HG03196 (cell line): ENCODE measurements around the gene ZNF419.

Experiments
- ATAC-seq: cut with Tn5 transposase; IDR thresholded peaks from one replicate; pipeline ENCODE4 v1.9.1; 2021; ENCODE audit not compliant: unreplicated experiment

The ZNF419 gene

DNA sequence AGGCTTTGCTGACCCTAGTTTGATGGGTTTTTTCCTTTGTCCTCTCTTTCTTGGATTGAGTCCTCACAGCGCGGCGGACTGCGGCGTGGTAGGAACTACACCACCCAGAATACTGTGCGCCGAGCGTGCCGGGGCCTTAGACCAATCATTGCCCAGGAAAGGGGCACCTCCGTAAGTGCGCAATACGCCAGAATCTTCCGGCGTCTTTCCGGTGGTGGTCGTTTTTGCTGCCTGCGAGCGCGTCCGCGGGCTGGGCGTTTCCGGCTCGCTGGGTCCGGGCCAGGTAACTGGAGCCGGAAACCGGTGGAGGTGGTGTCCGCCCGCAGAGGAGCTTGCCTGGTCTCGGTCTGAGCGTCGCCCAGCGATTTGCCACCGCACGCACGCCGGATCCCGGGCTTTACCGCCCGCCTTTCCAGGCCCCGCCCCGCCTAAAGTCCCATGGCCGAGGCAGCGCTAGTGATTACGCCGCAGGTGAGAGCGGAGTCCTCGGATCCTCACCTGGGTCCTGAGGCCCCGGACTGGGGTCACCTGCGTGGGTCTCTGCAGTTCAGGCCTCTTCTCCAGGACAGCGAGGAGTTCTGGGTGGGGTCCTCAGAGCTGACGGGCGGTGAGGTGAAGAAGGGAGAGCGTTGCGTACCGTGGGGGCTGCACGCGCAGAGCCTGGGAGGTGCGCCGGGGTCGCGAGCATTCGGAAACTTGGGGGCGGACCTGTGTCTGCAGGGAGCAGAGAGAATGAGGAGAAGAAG lies 39.8 kb downstream of the ZNF419 start, which contains the start of gene ZNF549:
Gene ZNF549 (plus strand): TSS at position 221 of the 746 bp plus-strand sequence. CDS start 218 bp downstream, at position 439.
- ATAC-seq, result peak; percentile 99

DNA sequence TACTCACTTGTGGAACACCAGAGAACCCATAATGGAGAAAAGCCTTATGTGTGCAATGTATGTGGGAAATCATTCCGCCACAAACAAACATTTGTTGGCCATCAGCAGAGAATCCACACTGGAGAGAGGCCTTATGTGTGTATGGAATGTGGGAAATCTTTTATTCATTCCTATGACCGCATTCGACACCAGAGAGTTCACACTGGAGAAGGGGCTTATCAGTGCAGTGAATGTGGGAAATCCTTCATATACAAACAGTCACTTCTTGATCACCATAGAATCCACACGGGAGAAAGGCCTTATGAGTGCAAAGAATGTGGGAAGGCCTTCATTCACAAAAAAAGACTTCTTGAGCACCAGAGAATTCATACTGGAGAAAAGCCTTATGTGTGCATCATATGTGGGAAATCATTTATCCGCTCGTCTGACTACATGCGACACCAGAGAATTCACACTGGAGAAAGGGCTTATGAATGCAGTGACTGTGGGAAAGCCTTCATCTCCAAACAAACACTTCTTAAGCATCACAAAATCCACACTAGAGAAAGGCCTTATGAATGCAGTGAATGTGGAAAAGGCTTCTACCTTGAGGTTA lies 50.5 kb downstream of the ZNF419 start:
- no peak for ATAC-seq
